NCI-H345 (cell line): ENCODE data around the gene NES.
A peak's percentile ranks its signal among the peaks of the same experiment; 100 is the strongest.
"Not testable (repeated sequence)": the region's sequence is repeated elsewhere in the genome, so short reads cannot be mapped to it uniquely, and the experiment has no call there.

ENCODE experiments used
- DNase-seq: peaks from one replicate; lab custom pipeline; 2025; lab: John Stamatoyannopoulos, UW

The NES gene

GRCh38 chr1:156645056-156645455 lies 32.2 kb downstream of the NES start:
- no peak for DNase-seq

- DNase-seq: no peak
These were observed 32.6 kb downstream of the NES start for GRCh38 chr1:156644640-156645039.

GRCh38 chr1:156644146-156644545 lies 33.1 kb downstream of the NES start:
- DNase-seq: no peak

GRCh38 chr1:156643778-156644092 lies 33.5 kb downstream of the NES start:
- DNase-seq: no peak

GRCh38 chr1:156643049-156643777 lies 34.0 kb downstream of the NES start:
- no peak for DNase-seq

- DNase-seq: no peak
These were observed 34.8 kb downstream of the NES start for GRCh38 chr1:156642265-156643048.

GRCh38 chr1:156641761-156642264 lies 35.4 kb downstream of the NES start, which contains the start of gene BCAN:
Gene BCAN (plus strand): TSS chr1:156642117. CDS start chr1:156646055, 3,938 bp downstream.
- DNase-seq: peak; percentile 39

- no peak for DNase-seq
These were observed 36.1 kb downstream of the NES start for GRCh38 chr1:156640842-156641706.

- DNase-seq: no peak
These were observed 37.6 kb downstream of the NES start for GRCh38 chr1:156639601-156640101.

GRCh38 chr1:156638189-156638985 lies 38.8 kb downstream of the NES start:
- DNase-seq: no peak

GRCh38 chr1:156632355-156632754 lies 44.9 kb downstream of the NES start:
- DNase-seq: no peak

- DNase-seq: not testable (repeated sequence)
These were observed 46.1 kb downstream of the NES start for GRCh38 chr1:156631152-156631551.

GRCh38 chr1:156629823-156630449 lies 47.3 kb downstream of the NES start:
- DNase-seq: no peak

GRCh38 chr1:156627313-156627880 lies 49.8 kb downstream of the NES start:
- no peak for DNase-seq

- DNase-seq: no peak
These were observed 51.1 kb downstream of the NES start for GRCh38 chr1:156626079-156626438.

- DNase-seq: peak; percentile 40
These were observed 51.6 kb downstream of the NES start for GRCh38 chr1:156625436-156626078.

- DNase-seq: no peak
These were observed 52.3 kb downstream of the NES start for GRCh38 chr1:156624814-156625435.

- DNase-seq: peak; percentile 41
These were observed 53.0 kb downstream of the NES start for GRCh38 chr1:156623946-156624813.
